Measurements from ENCODE around the gene TNIP2.
A peak's percentile ranks its signal among the peaks of the same experiment; 100 is the strongest.
"Not testable (repeated sequence)": the region's sequence is repeated elsewhere in the genome, so short reads cannot be mapped to it uniquely, and the experiment has no call there.

The TNIP2 gene

DNA sequence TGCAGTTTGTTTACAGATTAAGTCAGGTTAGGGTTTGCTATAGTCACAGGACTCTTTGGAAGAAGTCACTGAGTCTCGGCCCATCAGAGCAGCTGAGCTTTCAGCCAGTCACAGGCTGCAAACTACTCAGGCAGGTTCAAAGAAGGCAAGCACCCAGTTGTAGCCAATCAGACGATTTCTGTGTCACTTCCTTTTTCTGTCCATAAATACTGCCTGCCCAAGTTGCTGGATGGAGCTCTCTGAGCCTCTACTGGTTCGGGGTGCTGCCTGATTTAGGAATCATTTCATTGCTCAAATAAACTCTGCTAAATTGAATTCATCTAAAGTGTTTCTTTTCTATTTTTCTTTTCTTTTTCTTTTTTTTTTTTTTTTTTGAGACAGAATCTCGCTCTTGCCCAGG, 29.5 kb upstream of the TNIP2 start:
- peak in 3 of 42 donors; percentile 10 to 26 (median 18) for DNase-seq
- intact Hi-C loops (cut with DNase I), result no loop called here

DNA sequence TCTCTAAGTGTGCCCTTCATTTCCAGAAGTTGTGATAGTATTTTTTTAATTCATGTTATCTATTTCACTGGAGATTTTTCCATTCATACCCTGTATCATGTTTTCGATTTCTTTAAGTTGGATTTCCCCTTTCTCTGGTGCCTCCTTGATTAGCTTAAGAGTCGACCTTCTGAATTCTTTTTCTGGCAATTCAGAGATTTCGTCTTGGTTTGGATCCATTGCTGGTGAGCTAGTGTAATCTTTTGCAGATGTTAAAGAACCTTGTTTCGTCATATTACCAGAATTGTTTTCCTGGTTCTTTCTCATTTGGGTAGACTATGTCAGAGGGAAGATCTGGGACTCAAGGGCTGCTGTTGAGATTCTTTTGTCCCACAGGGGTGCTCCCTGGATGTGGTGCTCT, 27.7 kb upstream of the TNIP2 start:
- intact Hi-C loops (cut with DNase I), result no loop called here
- DNase-seq, result no peak

DNA sequence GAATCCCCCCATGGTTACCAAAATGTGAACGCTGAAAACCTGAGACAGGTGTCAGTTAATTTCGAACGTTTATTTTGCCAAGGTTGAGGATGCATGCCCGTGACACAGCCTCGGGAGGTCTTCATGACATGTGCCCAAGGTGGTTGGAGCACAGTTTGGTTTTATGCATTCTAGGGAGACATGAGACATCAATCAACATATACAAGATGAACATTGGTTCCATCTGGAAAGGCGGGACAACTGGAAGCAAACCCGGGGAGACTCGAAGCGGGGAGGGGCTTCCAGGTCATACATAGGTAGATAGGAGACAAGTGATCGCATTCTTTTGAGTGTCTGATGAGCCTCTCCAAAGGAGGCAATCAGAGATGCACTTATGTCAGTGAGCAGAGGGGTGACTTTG, 25.8 kb upstream of the TNIP2 start:
- intact Hi-C loops (cut with DNase I), result no loop called here
- peak in 1 of 42 donors; percentile 7 for DNase-seq

DNA sequence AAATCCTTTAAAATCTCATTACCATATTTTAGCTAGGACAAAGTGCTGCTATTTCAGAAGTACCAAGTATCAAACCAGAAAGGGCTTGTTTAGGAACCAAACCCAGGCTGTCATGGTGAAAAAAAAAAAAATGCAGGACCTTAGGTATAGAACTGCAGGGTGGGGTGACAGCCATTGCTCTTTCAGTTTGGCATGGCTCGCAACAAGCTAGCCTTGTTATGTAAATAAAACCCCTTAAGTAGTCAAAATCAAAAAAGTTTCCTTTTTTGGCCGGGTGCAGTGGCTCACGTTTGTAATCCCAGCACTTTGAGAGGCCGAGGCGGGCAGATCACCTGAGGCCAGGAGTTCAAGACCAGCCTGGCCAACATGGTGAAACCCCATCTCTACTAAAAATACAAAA, 24.5 kb upstream of the TNIP2 start:
- intact Hi-C loops (cut with DNase I), result not testable (repeated sequence)

DNA sequence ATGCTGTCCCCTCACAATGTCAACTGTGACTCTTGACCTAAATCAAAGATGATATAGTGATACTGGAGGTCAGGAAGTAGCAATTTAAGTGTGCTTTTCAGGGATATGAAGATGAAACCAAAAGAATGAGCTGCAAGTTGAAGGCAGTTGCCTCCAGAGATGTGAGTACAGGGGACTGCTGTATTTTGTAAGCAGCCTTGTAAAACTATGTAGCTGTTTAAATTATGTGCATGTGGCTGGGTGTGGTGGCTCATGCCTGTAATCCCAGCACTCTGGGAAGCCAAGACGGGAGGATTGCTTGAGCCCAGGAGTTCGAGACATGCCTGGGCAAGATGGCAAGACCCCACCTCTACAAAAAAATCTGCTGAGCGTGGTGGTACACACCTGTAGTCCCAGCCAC, 15.1 kb upstream of the TNIP2 start:
- intact Hi-C loops (cut with DNase I), result no loop called here
- no peak for DNase-seq

More for the DNA sequence above, 24.5 kb upstream of the TNIP2 start:
- DNase-seq, result peak in 1 of 42 donors; percentile 4

DNA sequence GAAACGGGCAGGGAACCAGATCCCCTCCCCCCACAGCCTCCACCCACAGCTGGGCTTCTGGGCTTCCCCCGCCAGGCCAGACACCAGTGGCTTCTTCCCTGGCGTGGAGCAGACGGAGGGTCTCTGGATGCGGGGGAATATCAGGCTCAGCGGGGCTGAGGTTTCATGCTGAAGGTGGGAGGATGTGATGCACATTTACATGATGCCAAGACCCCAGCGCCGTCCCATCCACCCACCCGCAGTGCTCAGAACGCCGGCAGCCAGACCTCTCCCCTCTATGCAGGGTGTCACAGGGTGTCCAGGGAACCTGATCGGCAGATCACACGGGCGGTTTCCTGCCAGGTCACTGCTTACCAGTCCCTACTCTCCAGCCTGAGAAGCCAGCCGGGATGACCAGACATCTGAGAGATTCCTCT, 12.8 kb upstream of the TNIP2 start:
- no peak for DNase-seq
- intact Hi-C loops (cut with DNase I), result loop anchor here (10.0 kb wide), 1 partner anchor 166 kb away; no protein-coding TSS in a partner anchor

DNA sequence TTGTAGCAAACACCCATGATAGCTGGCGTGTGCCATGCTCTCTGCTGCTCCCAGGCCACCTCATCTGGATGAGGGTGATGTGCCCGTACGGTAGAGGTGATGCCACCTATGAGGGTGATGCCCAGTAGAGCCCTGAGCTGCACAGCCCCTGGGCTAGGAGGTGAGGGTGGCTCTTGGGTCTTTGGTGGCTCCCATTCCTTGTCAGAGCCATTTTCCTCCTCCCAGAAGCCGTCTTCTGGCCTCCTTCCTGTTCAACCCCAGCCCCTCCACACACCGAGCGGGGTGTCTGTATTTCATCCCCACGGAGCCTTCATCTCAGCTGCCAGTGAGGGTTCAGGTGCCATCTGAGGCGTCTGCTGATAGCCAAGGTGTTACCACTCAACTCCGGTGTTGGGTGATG, 12.0 kb upstream of the TNIP2 start:
- no peak for DNase-seq
- intact Hi-C loops (cut with DNase I), result loop anchor here (10.0 kb wide), 1 partner anchor 167 kb away; no protein-coding TSS in a partner anchor

DNA sequence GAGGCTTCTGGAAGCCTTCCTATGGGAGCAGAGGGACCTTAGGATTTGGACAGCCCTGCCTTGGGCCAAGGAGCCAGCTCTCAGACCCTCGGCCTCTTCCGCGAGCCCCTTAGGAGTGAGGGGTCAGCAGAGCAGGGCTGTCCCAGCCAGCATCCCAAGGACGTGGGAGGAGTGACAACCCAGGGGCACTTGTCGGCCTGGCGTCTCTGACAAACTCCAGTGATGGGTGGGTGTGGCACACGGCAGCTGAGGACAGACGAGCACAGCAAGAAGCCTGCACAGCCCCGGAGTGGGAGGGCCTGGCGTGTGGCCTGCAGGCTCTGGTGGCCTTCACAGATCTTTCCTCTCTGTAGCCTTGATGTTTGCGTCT, 11.6 kb upstream of the TNIP2 start:
- DNase-seq, result no peak
- intact Hi-C loops (cut with DNase I), result loop anchor here (10.0 kb wide), 1 partner anchor 167 kb away; no protein-coding TSS in a partner anchor

DNA sequence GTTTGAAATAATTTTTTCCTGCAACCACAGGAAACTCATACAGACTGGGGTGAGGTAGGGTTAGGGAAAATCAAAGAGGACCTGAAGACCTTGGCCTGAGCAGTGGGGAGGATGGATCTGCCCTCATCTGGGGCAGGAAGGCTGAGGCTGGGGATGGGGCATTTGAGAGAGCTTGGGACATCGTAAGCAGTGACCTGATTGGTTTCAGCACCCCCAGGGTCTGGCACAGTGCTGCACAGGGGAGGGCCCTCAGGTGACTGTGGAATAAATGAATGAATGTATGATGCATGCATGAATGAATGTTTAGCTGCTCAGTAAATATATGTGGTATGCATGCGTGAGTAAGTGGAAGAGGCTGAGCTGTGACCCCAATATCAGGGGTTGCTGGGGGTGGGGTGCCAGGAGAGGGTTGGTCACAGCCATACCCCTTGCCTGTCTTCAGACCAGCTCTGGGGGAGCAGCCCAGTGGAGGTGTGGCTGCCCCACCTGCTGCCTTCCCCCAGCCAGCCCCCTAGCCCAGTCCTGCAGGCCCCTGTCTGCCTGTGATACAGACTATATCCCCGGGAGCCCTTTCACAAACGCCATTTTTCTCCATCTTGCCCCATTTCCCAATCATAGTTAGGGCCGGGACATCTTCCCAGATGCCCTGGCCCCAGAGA, 11.0 kb upstream of the TNIP2 start:
- intact Hi-C loops (cut with DNase I), result loop anchor here (10.0 kb wide), 1 partner anchor 168 kb away; no protein-coding TSS in a partner anchor
- DNase-seq, result no peak

DNA sequence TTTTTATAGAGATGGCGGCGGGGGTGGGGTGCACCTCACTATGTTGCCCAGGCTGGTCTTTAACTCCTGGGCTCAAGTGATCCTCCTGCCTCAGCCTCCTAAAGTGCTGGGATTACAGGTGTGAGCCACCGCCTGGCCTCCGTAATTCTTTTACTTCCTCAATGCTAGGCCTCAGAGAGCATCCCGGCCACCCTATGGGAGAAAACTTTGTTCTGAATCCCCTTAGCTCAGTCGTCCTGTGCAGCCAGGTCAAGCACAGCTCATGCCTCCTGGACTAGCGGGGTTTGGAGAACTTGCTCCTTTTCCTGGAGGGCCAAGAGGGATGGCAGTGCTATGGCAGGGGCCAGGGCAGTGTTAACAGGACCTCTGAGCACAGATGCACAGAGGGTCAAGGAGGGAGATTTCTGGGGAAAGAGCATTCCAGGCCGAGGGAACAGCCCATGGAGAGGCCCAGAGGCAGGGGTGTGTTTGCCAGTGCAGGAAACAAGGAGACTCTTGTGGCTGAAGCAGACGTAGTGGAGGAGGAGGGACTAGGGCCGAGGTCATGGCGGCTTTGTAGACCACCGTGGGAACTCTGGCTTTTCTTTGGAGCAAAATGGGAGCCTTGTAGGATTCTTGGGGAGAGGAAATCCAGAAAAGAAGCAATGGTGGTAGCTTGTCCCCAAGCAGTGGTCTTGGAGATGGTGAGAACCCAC, 9.8 kb upstream of the TNIP2 start:
- DNase-seq, result no peak
- intact Hi-C loops (cut with DNase I), result loop anchor here (10.0 kb wide), 1 partner anchor 169 kb away; no protein-coding TSS in a partner anchor

DNA sequence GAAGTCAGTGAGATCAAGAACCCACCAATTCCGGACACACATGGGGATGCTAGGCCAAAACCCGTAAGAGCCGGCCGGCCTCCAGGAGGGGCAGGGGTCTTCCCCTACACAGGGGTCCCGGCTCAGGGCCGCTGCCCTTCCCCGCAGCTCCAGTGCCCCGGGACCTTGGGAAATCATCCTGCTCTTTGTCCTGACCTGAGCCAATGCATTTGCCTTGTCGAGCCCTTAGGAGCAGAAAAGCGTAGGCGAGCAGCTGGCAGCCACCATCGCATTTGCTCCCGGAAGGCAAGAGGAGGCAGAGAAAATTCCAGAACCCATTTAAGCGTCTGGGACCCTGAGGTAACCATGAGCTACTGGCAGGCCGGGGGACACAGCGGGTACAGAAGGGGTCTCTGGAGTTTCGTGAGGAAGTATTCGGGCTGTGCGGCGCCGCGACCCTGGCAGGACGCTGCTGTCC, 7.4 kb upstream of the TNIP2 start:
- DNase-seq, result peak in 4 of 42 donors; percentile 16 to 43 (median 26)
- intact Hi-C loops (cut with DNase I), result loop anchor here (10.0 kb wide), 1 partner anchor 171 kb away; no protein-coding TSS in a partner anchor

DNA sequence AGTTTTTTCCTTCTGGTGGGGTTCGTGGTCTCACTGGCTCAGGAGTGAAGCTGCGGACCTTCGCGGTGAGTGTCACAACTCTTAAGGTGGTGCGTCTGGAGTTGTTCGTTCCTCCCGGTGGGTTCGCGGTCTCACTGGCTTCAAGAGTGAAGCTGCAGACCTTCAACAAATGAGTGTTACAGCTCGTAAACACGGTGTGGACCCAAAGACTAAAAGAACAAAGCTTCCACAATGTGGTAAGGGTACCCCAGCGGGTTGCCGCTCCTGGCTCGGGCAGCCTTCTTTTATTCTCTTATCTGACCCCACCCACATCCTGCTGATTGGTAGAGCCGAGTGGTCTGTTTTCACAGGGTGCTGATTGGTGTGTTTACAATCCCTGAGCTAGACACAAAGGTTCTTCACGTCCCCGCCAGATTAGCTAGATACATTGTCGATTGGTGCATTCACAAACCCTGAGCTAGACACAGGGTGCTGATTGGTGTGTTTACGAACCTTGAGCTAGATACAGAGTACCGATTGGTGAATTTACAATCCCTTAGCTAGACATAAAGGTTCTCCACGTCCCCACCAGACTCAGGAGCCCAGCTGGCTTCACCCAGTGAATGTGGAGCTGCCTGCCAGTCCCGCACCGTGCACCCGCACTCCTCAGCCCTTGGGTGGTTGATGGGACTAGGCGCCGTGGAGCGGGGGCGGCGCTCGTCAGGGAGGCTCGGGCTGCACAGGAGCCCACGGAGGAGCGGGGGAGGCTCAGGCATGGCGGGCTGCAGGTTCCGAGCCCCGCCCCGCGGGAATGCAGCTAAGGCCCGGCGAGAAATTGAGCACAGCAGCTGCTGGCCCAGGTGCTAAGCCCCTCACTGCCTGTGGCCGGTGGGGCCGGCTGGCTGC, 6.6 kb upstream of the TNIP2 start:
- not testable (repeated sequence) for DNase-seq
- intact Hi-C loops (cut with DNase I), result loop anchor here (10.0 kb wide), 1 partner anchor 172 kb away; no protein-coding TSS in a partner anchor

DNA sequence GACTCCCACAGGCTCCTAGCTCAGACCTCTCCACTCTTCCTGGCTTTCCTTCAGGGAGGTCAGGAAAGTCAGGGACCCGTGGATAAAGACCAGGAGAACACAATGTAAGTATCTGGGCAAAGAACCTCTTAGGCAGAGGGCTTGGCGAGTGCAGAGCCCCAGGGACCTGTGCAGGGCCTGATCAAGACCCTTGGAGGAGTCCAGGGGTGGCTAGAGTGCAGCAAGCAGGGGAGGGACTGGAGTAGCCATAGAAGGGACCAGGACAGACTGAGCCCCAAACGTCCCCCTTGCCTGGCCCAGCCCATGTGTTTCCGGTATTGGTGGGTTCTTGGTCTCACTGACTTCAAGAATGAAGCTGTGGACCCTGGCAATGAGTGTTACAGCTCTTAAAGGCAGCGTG, 5.9 kb upstream of the TNIP2 start:
- intact Hi-C loops (cut with DNase I), result loop anchor here (10.0 kb wide), 1 partner anchor 173 kb away; no protein-coding TSS in a partner anchor

DNA sequence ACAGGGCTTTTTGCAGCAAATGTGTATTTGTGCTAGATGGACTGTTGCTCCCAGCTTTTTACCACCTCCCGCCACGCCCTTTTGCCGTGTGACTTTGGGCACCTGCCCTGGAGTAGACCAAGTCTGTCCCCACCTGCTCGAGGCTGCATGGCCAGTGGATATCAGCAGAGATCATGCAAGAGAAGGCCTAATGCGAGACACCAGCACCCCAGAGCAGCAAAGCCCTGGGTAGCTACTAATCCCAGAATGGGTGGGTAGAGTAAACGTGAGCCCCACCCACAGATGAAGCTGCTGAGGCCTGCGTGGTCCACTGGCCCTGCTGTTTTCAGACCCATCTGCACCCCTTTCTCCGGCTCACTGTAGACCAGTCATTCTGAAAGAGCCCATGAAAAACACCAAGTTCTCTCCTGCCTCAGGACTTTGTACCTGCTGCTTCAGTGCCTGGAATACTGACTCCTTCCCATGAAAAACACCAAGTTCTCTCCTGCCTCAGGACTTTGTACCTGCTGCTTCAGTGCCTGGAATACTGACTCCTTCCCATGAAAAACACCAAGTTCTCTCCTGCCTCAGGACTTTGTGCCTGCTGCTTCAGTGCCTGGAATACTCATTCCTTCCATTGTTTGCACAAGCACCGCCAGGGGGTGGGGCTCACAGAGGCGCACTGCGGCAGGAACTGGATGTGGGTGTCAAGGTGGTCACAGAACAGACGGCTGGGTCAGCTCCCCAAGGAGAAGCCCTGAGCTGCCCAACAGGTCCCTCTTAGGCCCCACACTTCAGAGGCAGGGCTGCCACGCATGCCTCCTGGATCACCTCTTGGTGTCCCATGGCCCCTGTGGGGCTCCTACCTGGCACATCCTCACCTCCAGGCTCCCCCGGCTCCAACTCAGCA, 5.1 kb upstream of the TNIP2 start:
- intact Hi-C loops (cut with DNase I), result loop anchor here (10.0 kb wide), 1 partner anchor 174 kb away; no protein-coding TSS in a partner anchor
- no peak for DNase-seq

More for the DNA sequence above, 5.9 kb upstream of the TNIP2 start:
- no peak for DNase-seq

DNA sequence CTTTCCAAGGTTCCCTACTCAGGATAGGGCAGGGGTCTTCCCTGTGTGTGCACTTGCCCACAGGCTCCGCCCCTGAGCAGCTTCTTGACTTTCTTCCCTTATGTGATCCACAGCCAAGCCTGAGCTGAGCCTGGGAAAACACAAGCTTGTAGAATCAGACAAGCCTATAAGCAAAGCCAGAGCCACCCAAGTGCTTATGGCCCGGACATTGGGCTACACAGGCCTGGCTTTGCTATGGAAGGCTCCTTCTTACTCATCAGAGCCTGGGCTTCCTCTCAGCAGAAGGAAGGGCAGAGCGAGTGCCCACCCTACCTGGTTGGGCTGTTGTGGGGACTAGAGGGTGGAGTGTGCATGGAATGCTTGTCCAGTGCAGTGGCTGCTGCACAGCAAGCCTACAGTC, 1.3 kb upstream of the TNIP2 start:
- no peak for DNase-seq
- intact Hi-C loops (cut with DNase I), result no loop called here

DNA sequence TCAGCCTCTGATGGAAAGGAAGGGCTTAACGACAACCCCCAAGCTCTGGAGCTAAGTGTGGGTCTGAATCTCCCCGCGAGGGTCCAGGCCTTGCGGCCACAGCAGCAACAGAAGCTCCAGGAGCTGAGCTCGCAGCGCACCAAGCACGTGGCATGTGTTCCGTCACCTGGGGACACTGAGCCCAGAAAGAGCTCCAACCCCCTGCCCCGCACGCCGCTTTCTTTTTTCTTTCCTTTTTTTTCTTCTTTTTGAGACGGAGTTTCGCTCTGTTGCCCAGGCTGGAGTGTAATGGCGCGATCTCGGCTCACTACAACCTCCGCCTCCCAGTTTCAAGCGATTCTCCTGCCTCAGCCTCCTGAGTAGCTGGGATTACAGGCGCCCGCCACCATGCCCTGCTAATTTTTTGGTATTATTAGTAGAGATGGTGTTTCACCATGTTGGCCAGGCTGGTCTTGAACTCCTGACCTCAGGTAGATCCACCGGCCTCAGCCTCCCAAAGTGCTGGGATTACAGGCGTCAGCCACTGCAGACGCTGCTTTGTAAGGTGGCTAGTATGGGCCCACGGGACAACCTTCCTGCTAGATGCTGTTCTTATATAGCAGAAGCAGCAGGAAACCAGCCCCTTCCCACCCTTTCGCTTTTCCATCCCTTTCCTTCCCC, 685 bp upstream of the TNIP2 start:
- intact Hi-C loops (cut with DNase I), result no loop called here
- peak in 2 of 42 donors; percentile 17 to 47 for DNase-seq

All from head of caudate nucleus (tissue), 42 donors.